ENCODE results near the gene SULF2. TPM values are rescaled to one million over a fixed set of nuclear protein-coding genes. Genes with fewer than 3 reads are reported as not detected.

SULF2 gene
- total RNA-seq, 1 donor from 2014 or later, result 24.0 TPM

GRCh38 chr20:47815866-47816265 is 30.6 kb upstream of the SULF2 start:
- Histone ChIP-seq H3K4me2 (no peak overlapping the region), H4K20me1 (ENCODE audit: low read depth) (no peaks in the 10 kb centered on the region)
- no peak overlapping the region for H3K4me3 Mint-ChIP-seq

GRCh38 chr20:47815416-47815806 is 30.1 kb upstream of the SULF2 start:
- H3K27ac Mint-ChIP-seq, result no peak overlapping the region
- no peak overlapping the region for H3K27ac ChIP-seq
- H3K27me3 Mint-ChIP-seq (ENCODE audit: insufficient read depth, low read depth), result peaks cover 16% of the 10 kb centered on the region
- no peaks in the 10 kb centered on the region for H3K27me3 ChIP-seq
- H3K9me3 Mint-ChIP-seq, result peaks cover 13% of the 10 kb centered on the region
- H3K4me1 Mint-ChIP-seq, result peaks cover 19% of the 10 kb centered on the region
- H3K4me3 ChIP-seq, result no peak overlapping the region
- TF ChIP-seq CTCF (IDR thresholded peaks at IDR 0.05) (no peak), EZH2phosphoT487 (IDR thresholded peaks at IDR 0.05) (no peak)
- H3K36me3 ChIP-seq, result no peaks in the 10 kb centered on the region
- no peaks in the 10 kb centered on the region for H3K79me2 ChIP-seq (ENCODE audit: low read depth)
- no peaks in the 10 kb centered on the region for H3F3A ChIP-seq (ENCODE audit: low read depth)
- DNase-seq (ENCODE audit: low spot score), result no peak
- no peaks in the 10 kb centered on the region for H4K20me1 ChIP-seq (ENCODE audit: low read depth)
- no peak overlapping the region for H2AFZ ChIP-seq (replicated peaks)
- no peaks in the 10 kb centered on the region for H3K9me3 ChIP-seq (ENCODE audit: low read depth)
- H3K9ac ChIP-seq, result no peak overlapping the region
- no peaks in the 10 kb centered on the region for H3K36me3 Mint-ChIP-seq
- H3K4me1 ChIP-seq, result peaks cover 19% of the 10 kb centered on the region
- H3K4me3 Mint-ChIP-seq, result no peak overlapping the region
- H3K4me2 ChIP-seq, result no peak overlapping the region

More at GRCh38 chr20:47815866-47816265, 30.6 kb upstream of the SULF2 start:
- TF ChIP-seq EZH2 (IDR thresholded peaks at IDR 0.05) (no peak), CTCF (IDR thresholded peaks at IDR 0.05) (no peak), EZH2phosphoT487 (IDR thresholded peaks at IDR 0.05) (no peak)
- Histone ChIP-seq H3K27me3 (no peaks in the 10 kb centered on the region), H3K27ac (no peak overlapping the region), H2AFZ (replicated peaks) (no peak overlapping the region), H3K4me1 (peaks cover 15% of the 10 kb centered on the region), H3K79me2 (ENCODE audit: low read depth) (no peaks in the 10 kb centered on the region), H3K4me3 (no peak overlapping the region), H3K36me3 (no peaks in the 10 kb centered on the region), H3K9ac (no peak overlapping the region), H3F3A (ENCODE audit: low read depth) (no peaks in the 10 kb centered on the region), H3K9me3 (ENCODE audit: low read depth) (no peaks in the 10 kb centered on the region)
- peaks cover 13% of the 10 kb centered on the region for H3K9me3 Mint-ChIP-seq
- H3K36me3 Mint-ChIP-seq, result no peaks in the 10 kb centered on the region
- no peak for DNase-seq (ENCODE audit: low spot score)
- peaks cover 19% of the 10 kb centered on the region for H3K4me1 Mint-ChIP-seq
- no peak overlapping the region for H3K27ac Mint-ChIP-seq
- peaks cover 16% of the 10 kb centered on the region for H3K27me3 Mint-ChIP-seq (ENCODE audit: insufficient read depth, low read depth)

- Mint-ChIP-seq H3K27me3 (ENCODE audit: insufficient read depth, low read depth) (peaks cover 16% of the 10 kb centered on the region), H3K9me3 (peaks cover 13% of the 10 kb centered on the region), H3K4me1 (peaks cover 23% of the 10 kb centered on the region), H3K36me3 (no peaks in the 10 kb centered on the region), H3K27ac (no peak overlapping the region), H3K4me3 (peak overlapping the region; percentile 40)
- H3F3A ChIP-seq (ENCODE audit: low read depth), result no peaks in the 10 kb centered on the region
- no peak overlapping the region for H3K4me3 ChIP-seq
- H2AFZ ChIP-seq (replicated peaks), result no peak overlapping the region
- H4K20me1 ChIP-seq (ENCODE audit: low read depth), result no peaks in the 10 kb centered on the region
- H3K4me1 ChIP-seq, result peaks cover 25% of the 10 kb centered on the region
- no peaks in the 10 kb centered on the region for H3K79me2 ChIP-seq (ENCODE audit: low read depth)
- no peaks in the 10 kb centered on the region for H3K9me3 ChIP-seq (ENCODE audit: low read depth)
- no peaks in the 10 kb centered on the region for H3K27me3 ChIP-seq
- H3K27ac ChIP-seq, result no peak overlapping the region
- DNase-seq (ENCODE audit: low spot score), result no peak
- no peaks in the 10 kb centered on the region for H3K36me3 ChIP-seq
- no peak overlapping the region for H3K9ac ChIP-seq
- H3K4me2 ChIP-seq, result no peak overlapping the region
- no peak for TF ChIP-seq EZH2 (IDR thresholded peaks at IDR 0.05)
- no peak for TF ChIP-seq EZH2phosphoT487 (IDR thresholded peaks at IDR 0.05)
- TF ChIP-seq CTCF (IDR thresholded peaks at IDR 0.05), result no peak
Measured at GRCh38 chr20:47814632-47815415, 29.5 kb upstream of the SULF2 start.
